HCEC 1CT (cell line): ENCODE results near the gene ATRN.

Experiments used
- DNase-seq: peaks from one replicate; pipeline ENCODE4 v3.0.0-alpha.2; 2017

ATRN gene

DNA sequence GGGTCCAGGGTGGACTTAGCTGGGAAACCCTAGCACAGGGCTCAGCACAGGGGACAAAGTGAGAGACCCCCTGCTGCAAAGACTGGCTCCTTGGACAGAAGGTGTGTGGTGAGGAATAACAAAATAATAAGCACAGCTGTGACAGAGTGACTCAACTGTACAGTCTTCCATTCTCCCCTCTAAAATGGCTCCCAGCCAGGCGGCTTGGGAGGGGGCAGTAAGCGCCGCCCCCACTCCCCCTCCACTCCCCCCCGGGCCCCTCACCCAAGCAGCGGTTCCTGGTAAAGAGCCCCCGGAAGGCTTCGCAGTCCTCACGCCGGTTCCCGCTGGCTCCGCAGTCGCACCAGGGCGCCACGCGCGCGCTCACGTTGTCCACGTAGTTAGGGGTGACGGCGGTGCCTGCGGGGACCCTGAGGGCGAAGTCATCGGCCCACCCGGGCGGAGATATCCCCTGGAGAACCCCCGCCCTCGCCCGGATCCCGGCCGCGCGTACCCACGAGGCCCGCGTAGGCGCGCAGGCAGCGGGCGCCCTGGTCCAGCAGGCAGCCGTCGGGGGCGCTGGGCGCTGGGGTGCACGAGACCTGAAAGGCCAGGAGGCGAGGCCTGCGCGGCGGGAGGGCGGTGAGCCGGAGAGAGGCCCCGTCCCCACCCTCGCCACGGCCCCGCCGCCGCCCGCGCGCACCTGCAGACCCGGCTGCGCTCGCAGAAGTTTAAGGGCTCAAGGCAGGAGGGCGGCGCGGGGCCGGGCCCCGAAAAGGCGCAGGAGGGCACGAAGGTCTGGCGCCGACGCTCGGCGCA, 189.6 kb downstream of the ATRN start:
- no peak for DNase-seq

DNA sequence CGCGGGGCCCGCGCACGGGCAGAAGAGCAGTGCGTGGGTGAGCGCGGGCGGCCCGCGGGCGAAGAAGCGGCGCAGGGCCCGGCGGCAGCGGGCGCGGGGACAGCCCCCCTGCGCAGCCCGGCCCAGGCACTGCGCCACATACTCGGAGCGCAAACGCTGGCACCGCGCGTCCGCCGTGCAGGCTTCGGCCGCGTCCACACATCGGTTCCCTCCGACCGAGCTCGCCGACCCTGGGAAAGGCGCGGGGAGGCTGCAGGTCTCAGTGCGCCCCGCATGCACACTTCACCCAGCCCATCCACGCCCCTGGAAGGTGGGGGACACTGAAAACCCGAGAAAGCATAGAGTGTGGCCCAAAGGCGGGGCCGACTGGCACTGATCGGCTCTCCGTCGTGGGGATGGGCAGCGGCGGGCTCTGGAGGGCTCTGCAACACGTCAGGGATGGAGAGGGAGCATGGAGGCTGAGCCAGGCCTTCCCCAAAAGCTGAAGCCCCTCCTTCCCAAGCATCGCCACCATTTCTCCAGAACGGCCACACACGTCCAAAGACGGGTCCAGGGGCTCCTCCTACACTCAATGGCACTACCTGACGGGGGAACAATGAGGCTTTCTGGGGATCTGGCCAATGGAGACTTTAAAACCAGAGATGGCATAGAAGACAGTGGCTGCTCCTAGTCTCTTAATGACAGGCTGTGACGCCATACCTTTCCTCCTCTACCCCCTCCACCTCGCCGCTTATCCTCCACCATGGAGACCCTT, 190.4 kb downstream of the ATRN start:
- DNase-seq = no peak

DNA sequence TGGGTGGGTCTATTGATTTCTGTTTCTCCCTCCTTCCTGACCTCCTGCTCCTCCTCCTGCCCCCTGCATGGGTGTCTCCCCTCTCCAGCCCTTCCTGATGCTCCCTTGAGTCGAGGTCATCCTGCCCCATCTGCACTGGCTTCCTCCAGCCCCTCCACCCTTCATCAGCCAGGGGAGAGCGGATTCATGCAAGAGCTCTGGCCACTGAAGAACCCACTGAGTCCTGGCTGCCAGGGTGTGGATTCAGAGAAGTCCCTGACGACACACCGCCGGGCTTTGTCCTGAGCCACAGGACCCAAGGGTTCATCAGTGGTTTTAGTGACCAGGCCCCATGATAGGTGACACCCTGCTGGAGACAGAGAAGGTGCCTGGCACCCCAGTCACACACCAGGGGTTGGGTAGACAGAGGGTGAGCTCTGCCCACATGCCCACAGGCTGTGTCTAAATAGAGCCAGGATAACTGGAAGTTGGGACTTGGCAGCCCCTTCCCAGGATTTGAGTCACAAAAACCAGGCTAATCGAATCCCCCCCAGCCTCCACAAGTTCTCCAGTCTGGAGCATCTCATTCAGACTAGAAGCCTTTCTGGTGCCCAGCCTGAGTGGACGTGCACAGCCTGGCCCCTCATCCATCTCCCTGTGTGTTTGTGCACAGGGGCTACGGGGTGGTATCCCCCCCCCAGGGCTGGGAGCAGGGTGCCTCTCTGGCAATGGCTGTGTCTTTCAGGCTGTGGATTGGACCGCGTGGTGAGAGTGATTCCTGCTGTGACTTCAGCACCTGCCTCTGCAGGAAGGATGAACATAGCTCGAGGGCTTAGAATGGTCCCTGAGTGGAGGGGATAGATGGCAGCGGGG, 191.2 kb downstream of the ATRN start:
- DNase-seq = no peak

DNA sequence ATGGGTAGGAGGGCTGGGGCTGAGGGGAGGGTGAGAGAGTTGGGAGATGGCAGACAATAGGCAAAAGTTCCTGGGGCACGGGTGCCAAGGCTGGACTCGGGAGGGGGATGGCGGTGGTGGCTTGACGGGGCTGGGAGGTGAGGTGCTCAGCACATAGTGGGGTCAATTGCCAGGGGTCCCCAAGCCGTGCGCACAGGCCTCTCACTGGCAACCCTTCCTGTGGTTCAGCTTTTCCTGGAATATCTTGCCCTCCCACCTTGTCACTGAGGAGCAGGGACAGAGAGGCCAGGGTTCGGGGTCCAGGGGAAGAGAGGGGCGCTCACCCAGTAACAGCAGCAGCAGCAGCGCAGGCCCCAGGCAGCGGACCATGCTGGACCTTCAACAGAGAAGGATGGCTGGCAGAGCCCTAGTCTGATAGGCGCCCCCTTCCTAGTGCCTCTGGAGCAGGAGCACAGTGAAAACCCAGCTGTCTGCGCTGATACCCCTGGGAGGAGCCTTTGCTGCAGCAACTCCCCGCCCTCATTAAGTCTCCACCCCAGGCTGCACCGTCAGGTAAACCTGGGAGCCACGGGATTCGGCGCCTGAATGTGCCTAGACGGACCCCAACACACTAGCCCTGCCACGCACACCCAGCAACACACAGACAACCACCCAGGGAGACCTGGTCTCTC, 192.3 kb downstream of the ATRN start, which contains the start of gene GFRA4:
GFRA4 (minus strand) TSS at position 369 of the 671 bp plus-strand sequence; CDS start at position 369, 0 bp downstream.
- DNase-seq = no peak

DNA sequence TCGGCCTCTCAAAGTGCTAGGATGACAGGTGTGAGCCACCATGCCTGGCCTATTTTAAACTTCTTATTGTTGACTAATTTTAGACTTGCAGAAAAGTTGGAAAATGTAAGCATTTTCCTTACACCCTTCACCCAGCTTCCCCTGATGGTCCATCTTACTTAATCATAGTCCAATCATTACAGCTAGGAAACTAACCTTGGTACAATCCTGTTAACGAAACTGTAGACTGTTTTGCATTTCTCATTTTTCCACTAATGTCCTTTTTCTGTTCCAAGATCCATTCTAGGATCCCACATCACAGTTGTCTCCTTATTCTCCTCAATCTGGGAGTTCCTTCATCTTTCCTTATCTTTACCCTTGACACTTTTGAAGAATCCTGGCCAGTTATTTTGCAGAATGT, 193.0 kb downstream of the ATRN start:
- DNase-seq = no peak

DNA sequence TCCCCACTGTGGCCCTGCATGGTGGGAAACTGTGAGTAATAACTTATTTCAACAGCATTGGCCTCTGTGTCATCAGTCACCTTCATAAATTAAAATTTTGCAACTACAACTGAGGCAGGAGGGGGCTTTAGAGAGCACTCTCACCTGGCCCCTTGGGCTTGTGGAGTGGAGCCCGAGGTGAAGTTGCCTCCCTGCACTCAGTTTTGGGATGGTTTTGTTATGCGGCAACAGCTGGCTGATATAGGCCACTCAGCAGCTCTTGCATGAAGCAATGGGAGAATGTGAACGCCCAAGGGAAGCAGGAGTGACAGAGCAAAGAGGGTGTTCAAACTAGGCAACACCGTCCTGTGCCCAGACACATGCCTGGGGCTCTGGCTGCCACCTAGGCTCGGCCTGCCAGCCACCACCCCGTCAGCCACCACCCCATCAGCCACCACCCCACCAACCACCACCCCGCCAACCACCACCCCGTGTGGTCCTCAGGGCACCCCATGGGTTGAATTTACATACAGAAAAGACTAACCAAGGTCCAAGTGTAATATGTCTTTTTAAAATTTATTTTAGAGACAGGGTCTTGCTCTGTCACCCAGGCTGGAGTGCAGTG, 196.7 kb downstream of the ATRN start:
- no peak for DNase-seq

DNA sequence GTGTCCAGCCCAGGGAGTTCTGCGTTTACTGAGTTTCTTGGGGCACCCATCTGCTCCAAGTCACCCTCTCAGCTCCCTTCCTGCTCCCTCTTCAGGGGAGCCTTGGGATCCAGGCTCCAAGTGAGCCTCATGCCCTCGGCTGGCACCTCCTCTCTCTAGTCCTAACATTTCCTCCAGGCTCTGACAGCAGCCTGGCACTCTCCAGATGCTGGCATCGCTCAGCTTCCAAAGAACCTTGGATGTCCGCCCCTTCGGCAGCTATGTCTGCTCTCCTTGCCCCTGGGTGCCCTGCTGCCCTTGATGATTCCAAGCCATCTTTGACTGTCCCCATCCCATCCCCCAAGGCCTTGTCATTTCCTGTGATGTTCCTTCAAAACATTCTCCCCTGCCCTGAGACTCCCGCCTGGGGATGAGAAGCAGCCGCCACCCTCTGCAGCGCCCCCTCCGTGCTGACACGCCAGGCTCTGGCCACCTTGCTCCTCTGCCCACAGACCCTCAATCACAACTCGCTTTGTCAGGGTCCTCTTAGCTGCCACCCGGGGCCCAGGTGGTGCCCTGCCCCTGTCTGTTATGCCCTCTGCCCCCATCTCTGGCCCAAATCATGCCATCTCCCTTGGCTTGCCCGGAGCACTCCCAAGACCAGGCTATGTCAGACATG, 199.0 kb downstream of the ATRN start:
- no peak for DNase-seq

DNA sequence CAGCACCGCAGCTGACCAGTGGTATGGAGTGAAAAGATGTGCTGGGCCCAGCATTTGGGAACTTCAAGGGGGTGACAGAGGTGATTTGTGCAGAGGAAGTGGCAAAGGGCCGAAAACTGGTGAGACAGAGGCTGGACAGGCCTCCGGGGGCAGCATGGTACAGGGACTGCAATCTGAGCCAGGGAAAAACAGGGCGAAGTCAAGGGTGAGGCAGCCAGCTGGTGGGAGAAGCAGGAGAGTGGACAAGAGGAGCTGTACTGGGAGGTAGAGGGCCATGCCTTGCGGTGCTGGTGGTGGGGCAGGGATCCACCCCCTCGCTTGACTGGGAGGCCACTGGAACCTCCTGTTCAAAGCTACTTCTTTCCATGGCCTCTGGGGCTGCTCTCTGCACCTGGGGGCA, 199.7 kb downstream of the ATRN start:
- no peak for DNase-seq

DNA sequence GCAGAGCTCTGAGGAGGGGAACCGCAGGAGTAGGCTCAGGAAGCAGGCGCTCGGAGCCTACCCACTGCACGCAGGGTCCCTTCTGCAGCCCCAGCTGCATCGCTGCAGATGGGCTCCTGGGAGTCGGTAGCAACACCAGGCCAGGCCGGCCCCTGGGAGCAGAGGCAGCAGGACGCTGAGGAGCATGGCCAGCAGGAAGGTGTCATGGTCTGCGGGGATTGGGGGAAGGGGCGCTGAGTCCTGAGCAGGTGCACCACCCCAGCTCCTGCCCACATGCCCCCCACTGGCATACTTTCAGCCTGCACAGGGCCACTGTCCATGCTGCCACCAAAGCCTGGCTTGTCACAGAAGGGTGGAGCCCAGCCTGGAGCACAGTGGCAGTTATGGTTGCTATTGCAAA, 200.1 kb downstream of the ATRN start:
- no peak for DNase-seq

DNA sequence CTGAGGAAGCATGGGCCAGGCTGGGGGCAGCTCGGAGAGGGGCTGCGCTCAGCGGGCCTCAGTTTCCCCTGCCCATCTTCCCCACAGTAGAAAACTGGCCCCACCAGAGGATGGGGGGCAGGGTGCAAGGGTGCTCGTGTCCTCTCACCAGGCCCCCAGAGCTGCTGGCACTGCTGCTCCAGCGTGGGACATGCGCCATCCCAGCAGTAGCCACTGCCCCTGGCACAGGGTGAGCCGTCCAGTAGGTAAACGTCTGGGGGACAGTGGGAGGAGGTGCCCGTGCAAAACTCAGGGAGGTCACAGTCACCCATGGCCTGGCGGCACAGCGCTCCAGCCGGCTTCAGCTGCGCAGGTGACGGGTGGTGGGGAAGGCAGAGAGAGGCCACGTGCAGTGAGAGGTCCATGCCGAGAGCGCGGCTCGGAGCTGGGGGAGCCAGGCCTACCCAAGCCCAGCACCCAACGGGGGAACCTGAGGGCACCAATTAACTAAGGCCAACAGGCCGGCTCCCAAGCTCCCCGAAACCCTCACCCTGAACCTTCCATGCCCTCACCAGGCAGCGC, 201.2 kb downstream of the ATRN start:
- DNase-seq = no peak

DNA sequence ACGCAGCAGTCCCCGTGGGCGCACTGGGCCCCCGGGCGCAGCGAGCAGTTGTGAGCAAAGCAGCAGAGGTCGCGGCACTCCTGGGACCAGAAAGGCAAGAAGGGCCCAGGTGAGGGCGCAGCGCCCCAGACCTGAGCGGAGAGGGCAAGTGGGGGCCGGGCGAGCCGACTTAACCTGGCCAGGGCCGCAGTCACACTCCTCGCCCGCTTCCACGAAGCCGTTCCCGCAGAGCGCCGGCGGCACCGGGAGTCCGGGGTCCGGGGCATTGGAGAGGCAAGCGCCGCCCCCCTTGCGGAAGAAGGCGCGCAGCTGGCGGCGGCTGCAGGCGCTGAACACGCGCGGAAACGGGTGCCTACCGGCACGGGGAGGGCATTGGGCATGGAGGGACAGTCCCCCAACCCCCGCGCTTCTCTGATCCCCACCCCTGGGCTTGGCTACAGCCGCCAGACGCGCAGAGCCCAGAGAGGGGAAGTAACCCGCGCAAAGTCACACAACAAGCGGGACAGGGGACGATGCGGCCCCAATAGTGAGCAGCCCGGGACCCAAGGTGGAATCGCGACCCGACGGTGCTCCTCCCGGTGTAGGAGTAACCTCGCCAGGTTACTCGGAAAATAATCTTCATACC, 201.8 kb downstream of the ATRN start:
- DNase-seq = no peak

DNA sequence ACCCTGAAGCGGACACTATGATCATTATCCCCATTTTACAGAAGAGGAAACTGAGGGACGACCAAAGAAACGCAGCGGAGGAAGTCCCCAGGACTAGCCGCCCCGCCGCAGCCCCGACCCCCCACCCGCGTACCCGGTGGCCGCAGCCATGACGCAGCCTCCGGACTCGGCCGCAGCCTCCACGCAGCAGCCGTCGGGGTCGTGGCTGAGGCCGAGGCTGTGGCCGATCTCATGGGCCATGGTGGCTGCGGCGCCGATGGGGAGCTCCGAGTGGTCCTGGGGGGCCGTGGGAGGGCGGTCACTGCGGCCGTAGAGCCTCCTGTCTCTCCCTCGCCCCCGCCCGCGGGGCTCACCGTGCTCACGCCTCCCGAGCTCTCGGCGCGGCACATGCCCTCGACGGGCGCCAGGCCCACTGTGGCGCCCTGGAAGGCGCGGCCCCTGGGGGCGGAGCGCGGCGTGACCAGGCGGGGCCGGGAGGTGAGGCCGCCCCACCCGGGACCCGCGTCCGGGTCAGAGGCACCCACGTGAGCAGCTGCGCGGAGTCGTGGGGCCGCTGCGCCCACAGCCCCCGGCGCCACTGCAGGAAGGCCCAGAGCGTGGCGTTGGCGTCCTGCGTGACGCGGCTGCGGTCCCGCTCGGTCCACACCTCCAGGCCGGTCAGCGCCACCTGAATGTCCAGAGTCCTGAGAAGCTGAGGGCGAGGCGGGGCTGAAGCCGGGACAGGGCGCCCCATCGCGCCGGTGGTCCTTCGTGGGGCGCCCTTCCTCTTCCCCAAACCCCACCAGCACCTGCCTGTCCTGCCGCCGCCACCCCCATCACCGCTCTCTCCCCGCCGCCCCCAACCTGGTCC, 202.6 kb downstream of the ATRN start:
- no peak for DNase-seq

DNA sequence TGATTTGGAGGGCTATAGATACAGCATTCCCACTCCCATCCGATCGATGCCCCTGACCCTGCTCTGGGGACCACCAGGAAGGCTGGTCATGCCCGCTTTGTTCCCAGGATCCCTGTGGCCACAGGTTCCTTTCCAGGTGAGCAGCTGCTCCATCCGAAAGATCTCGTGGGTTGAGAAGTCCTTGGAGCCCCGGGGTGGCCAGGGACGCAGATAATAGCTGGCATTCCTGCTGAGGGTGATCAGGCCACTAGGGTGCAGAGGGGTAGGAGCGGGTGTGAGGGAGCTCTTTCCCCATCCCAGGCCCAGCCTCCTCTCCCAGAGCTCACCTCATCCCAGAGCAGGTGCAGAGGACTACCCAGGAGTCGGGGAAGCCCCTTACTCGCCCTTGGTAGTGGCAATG, 203.6 kb downstream of the ATRN start:
- no peak for DNase-seq

DNA sequence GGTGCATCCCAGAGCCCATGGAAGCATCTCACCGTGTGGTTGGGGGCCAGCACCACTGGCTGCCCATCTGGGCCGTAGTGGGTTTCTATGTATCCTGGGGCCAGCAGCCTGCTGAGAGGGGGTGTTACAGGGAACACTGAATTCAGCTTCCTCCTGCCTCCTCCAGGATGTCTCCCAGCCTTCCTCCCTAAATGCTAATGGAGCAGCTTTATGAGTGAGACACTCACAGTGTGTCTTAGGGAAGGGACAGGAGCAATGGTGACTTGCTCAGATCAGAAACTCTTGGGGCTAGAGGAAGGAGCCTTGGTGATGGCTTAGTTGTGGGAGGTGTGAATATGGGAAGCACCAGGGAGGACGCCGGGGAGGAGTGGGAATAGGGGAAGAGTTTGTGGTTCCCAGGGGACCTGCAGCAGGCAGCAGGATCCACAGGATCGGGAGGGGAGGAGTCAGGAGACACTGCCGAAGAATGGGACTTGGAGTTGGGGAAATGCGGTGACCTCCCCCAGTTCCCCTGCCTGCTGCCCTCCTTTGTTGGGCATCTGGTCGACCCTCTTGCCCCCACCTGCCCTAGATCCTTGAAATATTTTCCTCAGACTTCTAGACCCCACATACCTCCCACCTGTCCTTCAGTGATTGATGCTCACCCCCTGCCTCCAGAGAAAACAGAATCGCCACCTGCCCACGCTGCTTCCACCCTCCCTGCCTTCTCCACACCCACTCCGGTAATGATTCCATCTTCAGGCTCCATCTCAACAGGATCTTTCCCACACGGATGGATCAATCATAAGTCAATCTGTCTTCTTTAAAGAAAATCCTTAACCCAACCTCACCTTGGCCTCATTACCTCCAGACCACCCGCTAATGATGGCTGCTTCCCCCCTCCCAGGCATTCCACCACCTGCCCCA, 204.4 kb downstream of the ATRN start:
- no peak for DNase-seq

DNA sequence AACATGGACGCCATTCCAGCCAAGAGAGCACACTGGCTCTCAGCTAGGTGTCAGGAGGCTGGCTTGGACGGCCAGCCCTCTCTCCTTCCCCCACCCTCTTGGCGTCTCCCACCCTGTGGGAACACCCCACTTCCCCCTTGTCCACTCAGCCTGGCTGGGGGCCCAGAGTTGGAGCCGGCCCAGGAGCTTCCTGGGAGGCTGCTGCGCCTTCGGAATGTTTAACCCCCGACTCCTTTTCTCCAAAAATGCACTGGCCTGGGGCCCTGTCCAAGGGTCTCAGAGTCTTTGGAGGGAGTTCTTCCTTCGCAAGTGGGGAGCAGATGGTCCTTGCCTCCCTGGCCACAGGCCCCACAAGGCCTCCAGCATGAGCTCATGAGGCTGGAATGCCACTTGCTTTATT, 206.9 kb downstream of the ATRN start:
- no peak for DNase-seq

DNA sequence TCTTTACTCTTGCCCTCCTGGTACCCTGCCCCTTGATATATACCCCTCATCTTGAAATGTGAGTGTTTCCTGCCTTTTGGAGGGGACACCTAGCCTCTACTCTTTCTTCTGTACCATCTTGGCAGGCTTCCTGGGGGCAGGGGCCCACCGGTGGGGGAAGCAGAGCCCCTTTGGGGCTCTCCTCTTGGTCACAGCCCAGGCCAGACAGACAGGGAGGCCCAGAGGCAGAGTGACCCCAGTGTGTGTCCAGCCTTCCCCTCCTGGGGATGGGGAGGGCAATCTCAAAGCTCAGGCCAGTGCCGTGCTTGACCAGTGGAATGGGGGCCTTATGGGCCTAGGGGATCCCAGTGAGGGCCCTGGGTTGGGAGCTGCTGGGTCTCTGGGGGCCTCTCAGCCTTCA, 207.4 kb downstream of the ATRN start:
- DNase-seq = no peak

DNA sequence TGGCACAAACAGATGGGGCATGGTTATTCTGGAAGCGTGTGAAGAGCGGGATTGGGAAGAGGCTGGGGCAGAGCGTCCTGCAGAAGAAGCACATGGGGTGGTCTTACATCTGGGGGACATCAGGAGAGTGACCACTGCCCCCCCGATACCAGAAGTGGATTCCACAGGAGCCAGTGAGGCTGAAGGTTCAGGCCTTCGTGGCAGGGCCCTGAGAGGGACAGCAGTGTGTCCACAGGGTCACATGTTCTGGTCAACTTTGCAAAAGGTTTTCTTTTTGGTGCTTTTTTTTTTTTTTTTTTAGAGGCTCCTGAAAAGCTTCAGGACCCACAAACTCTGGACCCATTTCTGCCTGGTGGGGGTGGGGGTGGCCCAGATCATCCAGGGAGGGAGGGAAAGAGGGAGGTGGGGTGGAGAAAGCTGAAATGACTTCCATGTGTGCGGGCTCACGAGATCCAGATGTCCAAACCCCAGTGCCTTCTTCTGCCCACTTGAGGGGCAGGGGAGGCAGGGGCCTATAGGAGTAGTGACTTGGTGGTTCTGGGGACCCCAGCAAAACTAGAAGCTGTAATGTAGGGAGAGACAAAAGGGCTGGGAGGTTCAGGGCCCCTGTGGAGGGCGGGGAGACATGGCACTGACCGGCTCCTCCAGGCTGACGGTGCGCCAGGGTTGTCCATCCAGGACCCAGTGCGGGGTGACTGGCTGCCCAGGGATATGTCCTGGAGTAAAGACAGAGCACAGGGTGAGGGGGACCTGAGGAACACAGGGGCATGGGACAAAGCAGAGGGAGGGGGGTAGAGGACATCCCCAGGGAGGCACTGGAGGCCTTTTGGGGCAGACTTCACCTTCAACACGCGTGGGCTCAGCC, 208.3 kb downstream of the ATRN start:
- DNase-seq = no peak
